GM10248 (cell line): ENCODE results near the gene RFNG.

ENCODE experiments used
- CTCF ChIA-PET: fragments of 300-600 bp; sonication (Branson Sonifier 250); formaldehyde crosslinking; extraction: SDS; loops from one replicate; lab custom pipeline; 2021; ENCODE audit warnings: antibody characterized with exemption; lab: Yijun Ruan, JAX
- POLR2A ChIA-PET: fragments of 350-650 bp; sonication (Branson Sonifier 250); formaldehyde crosslinking; extraction: SDS; loops from one replicate; lab custom pipeline; 2020; ENCODE audit warnings: antibody characterized with exemption; lab: Yijun Ruan, JAX
- DNase-seq: peaks from one replicate; pipeline ENCODE4 v3.0.0; 2012; ENCODE audit errors: extremely low spot score
- TF ChIP-seq, protein P1 (sequence below): IDR thresholded peaks from 2 replicates; pipeline ENCODE4 v1.5.1; 2012; ENCODE audit warnings: mild to moderate bottlenecking, low read depth; ENCODE audit errors: extremely low read depth, missing control alignments, control extremely low read depth

The RFNG gene

DNA sequence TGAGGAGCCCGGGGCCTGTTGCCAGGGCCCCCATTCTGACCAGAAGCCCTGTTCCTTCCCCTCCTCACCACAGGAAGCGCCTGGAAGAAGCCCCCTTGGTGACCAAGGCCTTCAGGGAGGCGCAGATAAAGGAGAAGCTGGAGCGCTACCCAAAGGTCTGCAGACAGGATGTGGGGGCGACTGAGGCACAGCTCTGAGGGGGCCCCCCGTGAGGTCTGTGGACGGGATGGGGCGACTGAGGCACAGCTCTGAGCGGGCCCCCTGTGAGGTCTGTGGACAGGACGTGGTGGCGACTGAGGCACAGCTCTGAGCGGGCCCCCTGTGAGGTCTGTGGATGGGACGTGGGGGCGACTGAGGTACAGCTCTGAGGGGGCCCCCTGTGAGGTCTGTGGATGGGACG lies 42.2 kb downstream of the RFNG start:
- ChIA-PET POLR2A (no interaction called here), CTCF (interaction anchor here (1.5 to 2.6 kb wide), 2 partner anchors 11 to 21 kb away, joined by 6 to 14 read pairs; no protein-coding TSS in a partner anchor)
- TF ChIP-seq, protein P1, sequence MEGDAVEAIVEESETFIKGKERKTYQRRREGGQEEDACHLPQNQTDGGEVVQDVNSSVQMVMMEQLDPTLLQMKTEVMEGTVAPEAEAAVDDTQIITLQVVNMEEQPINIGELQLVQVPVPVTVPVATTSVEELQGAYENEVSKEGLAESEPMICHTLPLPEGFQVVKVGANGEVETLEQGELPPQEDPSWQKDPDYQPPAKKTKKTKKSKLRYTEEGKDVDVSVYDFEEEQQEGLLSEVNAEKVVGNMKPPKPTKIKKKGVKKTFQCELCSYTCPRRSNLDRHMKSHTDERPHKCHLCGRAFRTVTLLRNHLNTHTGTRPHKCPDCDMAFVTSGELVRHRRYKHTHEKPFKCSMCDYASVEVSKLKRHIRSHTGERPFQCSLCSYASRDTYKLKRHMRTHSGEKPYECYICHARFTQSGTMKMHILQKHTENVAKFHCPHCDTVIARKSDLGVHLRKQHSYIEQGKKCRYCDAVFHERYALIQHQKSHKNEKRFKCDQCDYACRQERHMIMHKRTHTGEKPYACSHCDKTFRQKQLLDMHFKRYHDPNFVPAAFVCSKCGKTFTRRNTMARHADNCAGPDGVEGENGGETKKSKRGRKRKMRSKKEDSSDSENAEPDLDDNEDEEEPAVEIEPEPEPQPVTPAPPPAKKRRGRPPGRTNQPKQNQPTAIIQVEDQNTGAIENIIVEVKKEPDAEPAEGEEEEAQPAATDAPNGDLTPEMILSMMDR: no peak
- DNase-seq: no peak

DNA sequence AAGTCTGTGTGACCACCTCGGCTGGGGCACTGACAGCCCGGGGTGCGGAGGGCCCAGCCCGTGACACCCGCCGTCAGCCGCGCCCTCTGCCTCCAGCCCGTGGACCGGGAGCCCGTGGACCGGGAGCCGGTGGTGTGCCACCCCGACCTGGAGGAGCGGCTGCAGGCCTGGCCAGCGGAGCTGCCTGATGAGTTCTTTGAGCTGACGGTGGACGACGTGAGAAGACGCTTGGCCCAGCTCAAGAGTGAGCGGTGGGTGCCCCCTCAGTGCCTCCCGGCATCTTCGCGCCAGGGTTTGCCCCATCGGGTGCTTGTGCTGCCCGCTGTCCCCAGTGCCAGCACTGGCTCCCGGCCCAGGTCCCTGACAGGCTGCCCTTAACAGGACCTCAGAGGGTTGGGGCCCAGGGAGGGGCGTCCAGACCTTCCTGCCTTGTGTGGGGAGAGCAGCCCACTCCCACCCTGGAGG lies 42.6 kb downstream of the RFNG start:
- TF ChIP-seq, protein P1: no peak
- POLR2A ChIA-PET: no interaction called here

DNA sequence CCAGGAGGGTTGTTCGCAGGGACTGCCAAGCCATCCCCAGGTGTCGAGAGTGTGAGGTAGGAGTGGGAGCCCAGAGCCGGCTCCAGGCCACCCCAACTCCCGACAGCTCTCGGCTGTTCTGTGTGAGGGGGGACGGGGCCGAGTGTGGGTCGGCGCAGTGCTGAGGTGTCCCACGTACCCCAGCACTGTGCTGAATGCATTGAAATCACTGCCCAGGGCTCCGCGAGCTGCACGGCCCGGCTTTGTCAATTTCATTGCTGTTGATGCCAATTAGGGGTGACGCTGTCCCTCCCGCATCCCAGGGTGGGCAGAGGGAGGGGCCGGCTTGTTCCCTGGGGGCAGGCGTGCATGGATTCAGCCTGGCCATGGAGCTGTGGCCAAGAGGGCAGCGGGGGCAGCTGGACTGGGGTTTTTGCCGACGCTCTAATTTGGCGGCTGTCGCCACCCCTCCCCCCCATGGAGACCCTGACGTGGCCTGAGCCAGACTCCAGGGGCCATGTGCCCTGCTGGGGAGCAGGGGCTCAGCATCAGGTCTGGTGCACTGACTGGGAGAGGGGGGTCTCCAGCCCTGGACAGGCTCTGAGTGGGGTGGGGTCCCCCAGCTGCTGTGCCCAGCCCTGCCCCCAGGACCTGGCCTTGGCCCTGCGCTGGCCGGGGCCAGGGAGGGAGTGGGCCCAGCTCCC lies 43.2 kb downstream of the RFNG start:
- DNase-seq: no peak
- TF ChIP-seq, protein P1: no peak
- ChIA-PET CTCF (interaction anchor here (1.5 to 2.6 kb wide), 2 partner anchors 12 to 22 kb away, joined by 6 to 14 read pairs; no protein-coding TSS in a partner anchor), POLR2A (no interaction called here)

More for the DNA sequence above, 42.6 kb downstream of the RFNG start:
- CTCF ChIA-PET: interaction anchor here (1.5 to 2.6 kb wide), 2 partner anchors 11 to 21 kb away, joined by 6 to 14 read pairs; no protein-coding TSS in a partner anchor
- no peak for DNase-seq

DNA sequence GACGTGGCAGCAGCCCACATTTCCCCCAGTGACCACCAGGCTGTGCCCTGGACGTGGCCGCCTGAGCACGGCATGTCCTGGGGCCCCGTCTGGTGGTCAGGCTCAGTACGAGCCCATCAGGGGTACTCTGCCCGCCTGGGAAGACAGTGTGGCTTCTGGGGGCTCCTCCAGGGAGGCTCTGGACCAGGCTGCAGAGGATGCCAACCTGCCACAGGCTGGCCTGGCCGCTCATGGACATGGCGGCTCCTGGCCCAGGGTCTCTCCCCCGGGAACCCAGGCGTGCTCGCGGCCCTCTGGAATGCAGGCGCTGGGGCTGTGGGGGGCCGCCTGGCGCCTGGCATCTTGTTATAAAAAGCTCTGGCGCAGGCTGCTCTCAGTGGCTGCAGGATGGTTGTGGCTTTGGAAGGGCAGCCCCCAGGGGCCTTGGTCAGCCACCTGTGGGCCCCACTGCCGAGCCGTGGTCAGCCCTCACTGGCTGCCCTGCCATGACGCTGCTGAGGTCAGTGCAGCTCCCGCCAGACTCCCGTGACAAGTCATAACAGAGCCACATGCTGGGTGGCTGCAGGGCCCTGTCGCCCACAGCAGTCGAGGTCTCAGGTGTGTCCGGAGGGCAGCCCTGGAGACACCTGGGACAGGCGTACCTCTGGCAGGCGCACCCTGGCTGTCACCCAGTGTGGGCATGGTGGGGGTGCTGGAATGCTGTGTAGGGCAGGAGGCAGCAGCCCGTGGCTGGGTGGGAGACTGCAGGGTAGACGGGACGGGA lies 43.9 kb downstream of the RFNG start:
- no peak for DNase-seq
- POLR2A ChIA-PET: no interaction called here
- CTCF ChIA-PET: interaction anchor here (0.9 kb wide), 1 partner anchor 13 kb away, joined by 3 read pairs; no protein-coding TSS in a partner anchor
- TF ChIP-seq, protein P1: no peak

DNA sequence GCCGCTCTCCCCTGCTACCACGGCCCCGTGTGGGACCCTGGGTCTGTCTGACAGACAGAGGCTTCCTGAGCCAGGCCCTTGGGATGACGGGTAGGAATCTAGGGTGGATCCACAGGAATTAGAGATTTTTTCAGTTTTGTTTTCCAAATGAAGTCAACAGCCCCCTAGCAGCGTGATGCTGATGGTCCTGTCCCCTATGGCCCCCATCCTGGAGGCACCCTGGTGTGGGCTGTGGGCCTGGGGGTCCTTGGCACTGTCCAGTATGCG lies 44.5 kb downstream of the RFNG start:
- DNase-seq: no peak
- CTCF ChIA-PET: interaction anchor here (0.9 kb wide), 1 partner anchor 13 kb away, joined by 3 read pairs; no protein-coding TSS in a partner anchor
- TF ChIP-seq, protein P1: no peak
- POLR2A ChIA-PET: no interaction called here

DNA sequence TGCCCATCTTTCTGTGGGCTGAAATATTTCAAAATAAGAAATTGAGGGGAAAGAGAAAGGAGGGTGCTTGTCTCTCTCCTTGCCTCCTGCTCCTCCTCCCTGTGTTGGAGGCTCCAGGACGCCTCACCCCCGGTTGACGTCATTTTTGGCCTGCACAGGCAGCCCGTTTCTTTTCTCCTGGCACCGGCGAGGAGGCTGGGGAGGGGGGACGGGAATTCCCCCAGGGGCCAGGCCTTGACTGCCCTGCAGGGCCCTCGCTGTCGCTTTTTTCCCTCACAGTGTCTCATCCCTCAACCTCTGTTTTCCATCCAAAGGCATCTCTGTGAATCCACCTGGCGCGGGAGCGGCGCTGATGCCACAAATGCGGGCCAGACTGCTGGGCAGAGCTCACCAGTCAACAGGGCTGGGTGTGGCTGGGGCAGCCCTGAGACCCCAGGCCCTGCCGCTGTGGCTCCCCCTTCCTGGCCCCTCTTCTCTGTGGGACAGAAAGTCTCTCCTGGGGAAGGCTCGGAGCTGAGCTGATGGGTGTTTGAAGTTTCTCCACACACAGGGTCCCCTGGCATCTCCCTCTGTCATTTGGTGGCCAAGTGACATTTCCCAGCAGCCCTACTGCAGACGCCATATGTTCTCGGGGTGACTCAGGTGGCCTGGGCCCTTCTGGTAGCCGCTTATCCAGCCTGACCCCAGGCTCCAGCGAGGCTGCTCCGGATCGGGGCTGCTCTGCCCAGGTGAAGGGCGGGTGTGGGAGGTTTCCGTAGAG lies 45.0 kb downstream of the RFNG start:
- DNase-seq: no peak
- TF ChIP-seq, protein P1: no peak
- POLR2A ChIA-PET: no interaction called here

More for the DNA sequence above, 45.0 kb downstream of the RFNG start:
- CTCF ChIA-PET: no interaction called here
